H1 (cell line): ENCODE measurements around the gene BARX1. TPM values are rescaled to one million over a fixed set of nuclear protein-coding genes. Genes with fewer than 3 reads are reported as not detected.

Source experiments
- CTCF ChIA-PET: fragments of 300-600 bp; sonication (Branson Sonifier 250); formaldehyde crosslinking; loops from one replicate; lab custom pipeline; 2021; ENCODE audit not compliant: partially characterized antibody; lab: Charles Lee
- POLR2A ChIA-PET: fragments of 300-600 bp; sonication (Branson Sonifier 250); formaldehyde crosslinking; loops from one replicate; lab custom pipeline; 2021; ENCODE audit warnings: inconsistent platforms; ENCODE audit not compliant: partially characterized antibody; lab: Charles Lee
- DNase-seq, 2 experiments: peaks; one replicate each; pipeline versions ENCODE4 v3.0.0 to v3.0.0-alpha.2; 2010 to 2022; ENCODE audit warnings: low spot score in 2 of 2, low read depth in 1 of 2, mixed read lengths in 1 of 2
- FAIRE-seq: peaks from 2 replicates; lab custom pipeline; 2011; peaks lifted over from hg19 to GRCh38; lab: Jason Lieb, UNC
- H2AFZ ChIP-seq: 2 replicates; pipeline ENCODE4 v1.8.1; 2012; ENCODE audit warnings: low read length, inconsistent platforms
- H2AK5ac ChIP-seq: 2 replicates; pipeline ENCODE4 v1.6.1; 2013; ENCODE audit warnings: low read depth, low read length
- H2BK120ac ChIP-seq: replicated peaks from 2 replicates; pipeline ENCODE3; 2013; ENCODE audit warnings: low read depth, low read length, inconsistent platforms
- H2BK12ac ChIP-seq: 2 replicates; pipeline ENCODE4 v1.6.1; 2013; ENCODE audit warnings: low read depth, low read length
- H2BK15ac ChIP-seq: 2 replicates; pipeline ENCODE4 v1.6.1; 2013; ENCODE audit warnings: low read length
- H2BK20ac ChIP-seq: 2 replicates; pipeline ENCODE4 v1.6.1; 2013; ENCODE audit warnings: low read length
- H2BK5ac ChIP-seq: 2 replicates; pipeline ENCODE4 v1.6.1; 2013; ENCODE audit warnings: low read depth, low read length
- H3K14ac ChIP-seq: 2 replicates; pipeline ENCODE4 v1.6.1; 2013; ENCODE audit warnings: inconsistent platforms; ENCODE audit not compliant: insufficient read length
- H3K18ac ChIP-seq: 2 replicates; pipeline ENCODE4 v1.6.1; 2013; ENCODE audit warnings: low read length; ENCODE audit errors: extremely low read depth
- H3K23ac ChIP-seq: 2 replicates; pipeline ENCODE4 v1.6.1; 2013; ENCODE audit warnings: inconsistent platforms; ENCODE audit not compliant: insufficient read length
- H3K23me2 ChIP-seq: 2 replicates; pipeline ENCODE4 v1.6.1; 2013; ENCODE audit warnings: low read depth, low read length
- H3K27ac ChIP-seq: 2 replicates; pipeline ENCODE4 v1.6.1; 2011; ENCODE audit warnings: low read depth, low read length, inconsistent platforms
- H3K27me3 ChIP-seq, 4 experiments: replicated peaks in 1 of 4; 1 replicate in 1 of 4; 2 replicates in 3 of 4; pipeline versions ENCODE4 v1.6.1 to v1.8.1; 2011 to 2013; ENCODE audit warnings: low read length in 3 of 4, mild to moderate bottlenecking in 3 of 4, inconsistent platforms in 2 of 4, mixed read lengths in 2 of 4, moderate library complexity in 1 of 4; ENCODE audit not compliant: control insufficient read depth in 3 of 4, insufficient read depth in 3 of 4; ENCODE audit errors: extremely low read depth in 1 of 4
- H3K36me3 ChIP-seq, 4 experiments: 2 replicates each; pipeline versions ENCODE4 v1.6.1 to v1.8.1; 2011 to 2013; ENCODE audit warnings: mild to moderate bottlenecking in 4 of 4, low read length in 3 of 4, moderate library complexity in 2 of 4, control low read depth in 1 of 4, inconsistent platforms in 1 of 4; ENCODE audit not compliant: insufficient read depth in 4 of 4, control insufficient read depth in 2 of 4
- H3K4ac ChIP-seq: replicated peaks from 2 replicates; pipeline ENCODE3; 2013; ENCODE audit warnings: low read length, low read depth, mixed read lengths, inconsistent platforms; ENCODE audit not compliant: insufficient read length
- H3K4me1 ChIP-seq, 4 experiments: replicated peaks in 1 of 4; 1 replicate in 1 of 4; 2 replicates in 3 of 4; pipeline versions ENCODE4 v1.6.1 to v1.8.1; 2011 to 2013; ENCODE audit warnings: low read length in 3 of 4, inconsistent platforms in 2 of 4, mixed read lengths in 1 of 4; ENCODE audit not compliant: insufficient read depth in 4 of 4, control insufficient read depth in 3 of 4
- H3K4me2 ChIP-seq, 2 experiments: 2 replicates each; pipeline versions ENCODE4 v1.6.1 to v1.8.1; 2011 to 2013; ENCODE audit warnings: low read depth in 2 of 2, low read length in 2 of 2, control low read depth in 1 of 2, inconsistent platforms in 1 of 2, mild to moderate bottlenecking in 1 of 2; ENCODE audit not compliant: insufficient read depth in 1 of 2
- H3K4me3 ChIP-seq, 4 experiments: fragments of 200-600, 300-600 bp in 1 of 4; sonication (generic), shearing (Covaris generic), sonication (Bioruptor Twin) in 1 of 4; 2 replicates each; pipeline versions ENCODE4 v1.5.1 to v1.8.1; 2011 to 2016; ENCODE audit warnings: low read length in 4 of 4, low read depth in 3 of 4, control low read depth in 2 of 4, inconsistent platforms in 2 of 4, mild to moderate bottlenecking in 2 of 4, mixed read lengths in 1 of 4, moderate library complexity in 1 of 4; ENCODE audit not compliant: insufficient read depth in 2 of 4; ENCODE audit errors: extremely low read depth in 1 of 4
- H3K56ac ChIP-seq: replicated peaks from 2 replicates; pipeline ENCODE3; 2013; ENCODE audit warnings: low read depth, mild to moderate bottlenecking, mixed read lengths, low read length, inconsistent platforms; ENCODE audit not compliant: insufficient read length
- H3K79me1 ChIP-seq: 2 replicates; pipeline ENCODE4 v1.6.1; 2013; ENCODE audit warnings: low read depth, low read length, control low read depth
- H3K79me2 ChIP-seq, 2 experiments: 2 replicates each; pipeline versions ENCODE4 v1.6.1 to v1.8.1; 2012 to 2013; ENCODE audit warnings: low read length in 2 of 2, mild to moderate bottlenecking in 2 of 2, inconsistent platforms in 1 of 2; ENCODE audit not compliant: insufficient read depth in 2 of 2, control insufficient read depth in 1 of 2
- H3K9ac ChIP-seq, 4 experiments: replicated peaks in 1 of 4; 1 replicate in 1 of 4; 2 replicates in 3 of 4; pipeline versions ENCODE4 v1.6.1 to v1.8.1; 2011 to 2013; ENCODE audit warnings: low read depth in 3 of 4, low read length in 3 of 4, control low read depth in 2 of 4, mild to moderate bottlenecking in 2 of 4, moderate library complexity in 2 of 4, inconsistent platforms in 1 of 4; ENCODE audit errors: extremely low read depth in 1 of 4
- H3K9me3 ChIP-seq, 2 experiments: 2 replicates each; pipeline versions ENCODE4 v1.6.1 to v1.8.1; 2012 to 2013; ENCODE audit warnings: mild to moderate bottlenecking in 2 of 2, moderate library complexity in 2 of 2, control low read depth in 1 of 2, inconsistent platforms in 1 of 2, low read depth in 1 of 2, low read length in 1 of 2, mixed read lengths in 1 of 2; ENCODE audit not compliant: insufficient read depth in 2 of 2
- H4K20me1 ChIP-seq, 2 experiments: replicated peaks in 1 of 2; 2 replicates each; pipeline versions ENCODE3 to v1.8.1; 2011 to 2013; ENCODE audit warnings: inconsistent platforms in 2 of 2, low read length in 2 of 2, mild to moderate bottlenecking in 1 of 2; ENCODE audit not compliant: insufficient read depth in 2 of 2, control insufficient read depth in 1 of 2
- H4K5ac ChIP-seq: 2 replicates; pipeline ENCODE4 v1.6.1; 2013; ENCODE audit warnings: low read length, low read depth, mixed read lengths, inconsistent platforms; ENCODE audit not compliant: insufficient read length
- H4K8ac ChIP-seq: 2 replicates; pipeline ENCODE4 v1.8.0; 2013; ENCODE audit warnings: mild to moderate bottlenecking, moderate library complexity, low read length, inconsistent platforms; ENCODE audit not compliant: insufficient read depth; ENCODE audit errors: extremely low read depth
- H4K91ac ChIP-seq: replicated peaks from 2 replicates; pipeline ENCODE3; 2013; ENCODE audit warnings: low read length, mixed read lengths, inconsistent platforms; ENCODE audit not compliant: insufficient read length
- BRCA1 ChIP-seq: IDR thresholded peaks from 2 replicates; pipeline ENCODE4 v1.6.1; 2012; ENCODE audit warnings: low read depth, low read length, improper control_type of control experiment
- CEBPB ChIP-seq: IDR thresholded peaks from 2 replicates; pipeline ENCODE4 v1.6.1; 2012; ENCODE audit warnings: low read depth, low read length
- EZH2 ChIP-seq: fragments of 200-600 bp; sonication (generic); IDR thresholded peaks from 2 replicates; pipeline ENCODE4 v1.7.1; 2012; ENCODE audit warnings: low read depth, mild to moderate bottlenecking, moderate library complexity, low read length, inconsistent platforms; ENCODE audit not compliant: severe bottlenecking
- GTF2F1 ChIP-seq: IDR thresholded peaks from 2 replicates; pipeline ENCODE4 v1.6.1; 2012; ENCODE audit warnings: low read depth, low read length, improper control_type of control experiment, borderline replicate concordance
- JUN ChIP-seq: IDR thresholded peaks from 2 replicates; pipeline ENCODE4 v1.6.1; 2011; ENCODE audit warnings: low read depth, mild to moderate bottlenecking, improper control_type of control experiment, low read length
- KDM5A ChIP-seq: fragments of 200-600 bp; IDR thresholded peaks from 2 replicates; pipeline ENCODE4 v1.7.1; 2012; ENCODE audit warnings: mild to moderate bottlenecking, low read length, inconsistent platforms, mixed read lengths
- POLR2AphosphoS5 ChIP-seq: IDR thresholded peaks from 2 replicates; pipeline ENCODE4 v1.6.1; 2011; ENCODE audit warnings: low read depth, low read length
- RAD21 ChIP-seq, 2 experiments: IDR thresholded peaks in 1 of 2; conservative IDR thresholded peaks in 1 of 2; 2 replicates each; pipeline ENCODE4 v1.6.1; 2011; ENCODE audit warnings: low read depth in 2 of 2, low read length in 2 of 2, improper control_type of control experiment in 1 of 2, inconsistent platforms in 1 of 2, mild to moderate bottlenecking in 1 of 2, moderate library complexity in 1 of 2
- SAP30 ChIP-seq: fragments of 300-600 bp; sonication (generic); IDR thresholded peaks from 2 replicates; pipeline ENCODE4 v1.7.1; 2012; ENCODE audit warnings: low read length, moderate library complexity, mild to moderate bottlenecking, inconsistent platforms; ENCODE audit not compliant: insufficient read depth, insufficient replicate concordance
- SRF ChIP-seq: IDR thresholded peaks from 2 replicates; pipeline ENCODE4 v1.6.1; 2011; ENCODE audit warnings: mild to moderate bottlenecking, low read depth, low read length, moderate library complexity
- TAF1 ChIP-seq: IDR thresholded peaks from 2 replicates; pipeline ENCODE4 v1.6.1; 2011; ENCODE audit warnings: mild to moderate bottlenecking, low read depth, low read length
- TCF12 ChIP-seq: IDR thresholded peaks from 2 replicates; pipeline ENCODE4 v1.6.1; 2011; ENCODE audit warnings: low read depth, mild to moderate bottlenecking, low read length
- WGBS, 2 experiments: shearing (Covaris generic) in 1 of 2; methylation state at CpG; one replicate each; pipeline versions ENCODE4 v1.1.6 to v1.1.7; 2013 to 2015; ENCODE audit warnings: low lambda C conversion rate in 2 of 2, mixed read lengths in 2 of 2, inconsistent platforms in 1 of 2, low coverage in 1 of 2, missing lambda C conversion rate in 1 of 2; ENCODE audit not compliant: insufficient replicate concordance in 2 of 2, insufficient coverage in 1 of 2, insufficient read length in 1 of 2; ENCODE audit errors: extremely low coverage in 1 of 2, missing lambda C conversion rate in 1 of 2; 5-methylcytosine and 5-hydroxymethylcytosine counted together
- polyA plus RNA-seq, 7 experiments: library from polyadenylated mRNA; depleted of rRNA in 3 of 7; stranded (reverse) in 5 of 7; unstranded in 2 of 7; fragments of >200 nt in 5 of 7; fragments of 200-250 nt in 2 of 7; gene quantifications; 1 replicate in 5 of 7; 2 replicates in 1 of 7; 4 replicates in 1 of 7; pipeline versions ENCODE4 v1.2.1 to v1.2.3, GENCODE V29; 2011 to 2013; ENCODE audit warnings: missing spikeins in 2 of 7, mixed read lengths in 2 of 7
- total RNA-seq: library from RNA; stranded (reverse); fragmentation: NEBNext Ultra II Directional; extraction: Animal tissue kit (Norgen Biotek cat#: 25700); gene quantifications from 2 replicates; pipeline ENCODE4 v1.2.1, GENCODE V29; 2021

The BARX1 gene
- total and polyA plus RNA-seq, 2 of the 8 experiments (the other 6 are each of a cell fraction or from before 2014, with no cell fraction given) = 0.79 to 2.6 TPM

DNA sequence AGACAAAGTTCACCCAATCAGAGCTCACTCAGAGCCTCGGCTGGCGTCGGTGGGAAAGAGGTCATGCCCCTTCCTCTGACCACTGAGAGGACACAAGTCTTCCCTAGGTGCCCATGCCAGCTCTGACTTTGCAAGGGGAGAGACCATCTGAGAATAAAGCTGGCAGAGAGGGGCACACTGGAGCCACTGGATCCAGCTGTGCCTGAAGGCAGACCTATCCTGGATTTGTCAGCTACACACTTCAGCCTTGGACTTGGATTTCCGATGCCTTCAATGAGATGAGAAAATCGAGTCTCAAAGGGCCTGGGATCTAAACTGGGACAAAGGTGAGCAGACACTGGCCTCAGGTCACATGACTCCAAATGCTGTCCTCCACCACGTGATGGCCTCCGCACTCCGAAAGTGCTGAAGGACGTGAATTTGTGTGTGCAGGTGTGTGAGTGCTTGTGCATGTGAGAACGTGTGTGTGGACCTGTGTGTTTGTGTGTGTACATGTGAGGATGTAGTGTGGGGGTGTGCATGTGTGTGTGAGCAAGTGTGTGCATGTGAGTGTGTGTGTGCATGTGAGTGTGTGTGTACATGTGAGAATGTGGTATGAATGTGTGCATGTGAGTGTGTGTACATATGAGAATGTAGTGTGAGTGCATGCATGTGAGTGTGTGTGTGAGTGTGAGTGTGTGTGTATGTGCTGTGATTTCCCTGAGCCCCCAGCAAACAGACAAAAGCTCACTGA is 37.9 kb downstream of the BARX1 start:
- no peak overlapping the region for H4K5ac ChIP-seq
- H3K27ac ChIP-seq = no peak overlapping the region
- no peak overlapping the region for H3K4ac ChIP-seq
- no peak overlapping the region for H3K23ac ChIP-seq
- H3K14ac ChIP-seq = no peak overlapping the region
- H3K4me3 ChIP-seq = no peak overlapping the region
- DNase-seq = no peak
- H3K79me1 ChIP-seq = no peaks in the 10 kb centered on the region
- no peak overlapping the region for H2BK20ac ChIP-seq
- FAIRE-seq = no peak
- H3K56ac ChIP-seq = no peak overlapping the region
- peaks cover 0 to 7% (median 5%) of the 10 kb centered on the region in 4 experiments; a peak in 5 of 7 replicates for H3K4me1 ChIP-seq
- no peak overlapping the region for H2BK120ac ChIP-seq
- H3K9ac ChIP-seq = no peak overlapping the region
- H2AK5ac ChIP-seq = peak overlapping the region; percentile 93; the same call in 1 of the 2 replicates
- H3K36me3 ChIP-seq = no peaks in the 10 kb centered on the region
- no peak overlapping the region for H3K18ac ChIP-seq
- H4K20me1 ChIP-seq = peaks cover 0 to 3% of the 10 kb centered on the region in 2 experiments
- CTCF ChIA-PET = interaction anchor here (1.1 to 1.8 kb wide), 5 partner anchors 8 to 85 kb away, joined by 3 to 5 read pairs (median 4); no protein-coding TSS in a partner anchor
- POLR2A ChIA-PET = no interaction called here
- H3K9me3 ChIP-seq = no peaks in the 10 kb centered on the region
- no peaks in the 10 kb centered on the region for H3K79me2 ChIP-seq
- peaks cover 3% of the 10 kb centered on the region; the same call in 1 of the 2 replicates for H3K23me2 ChIP-seq
- 94% methylated on average over 10 of the region's 10 CpGs; no CpG with 5 or more reads in 1 of the 2 experiments for WGBS, 2 experiments
- no peak overlapping the region for H3K4me2 ChIP-seq
- H2BK15ac ChIP-seq = 0 out of 2 replicates have a peak overlapping the region, but pooled peaks have one; percentile 89
- H4K8ac ChIP-seq = no peak overlapping the region
- H2AFZ ChIP-seq = no peak overlapping the region
- no peaks in the 10 kb centered on the region; a peak in 1 of 7 replicates for H3K27me3 ChIP-seq
- H2BK5ac ChIP-seq = no peak overlapping the region
- peak overlapping the region; percentile 35; the same call in 1 of the 2 replicates for H2BK12ac ChIP-seq
- peak overlapping the region; percentile 41 for H4K91ac ChIP-seq
- TF ChIP-seq SAP30 = no peak
- TF ChIP-seq POLR2AphosphoS5 = no peak
- no peak for TF ChIP-seq BRCA1
- TF ChIP-seq SRF = no peak
- TF ChIP-seq TAF1 = no peak
- TF ChIP-seq KDM5A = no peak
- TF ChIP-seq JUN = no peak
- TF ChIP-seq GTF2F1 = no peak
- TF ChIP-seq CEBPB = no peak
- no peak for TF ChIP-seq RAD21 (IDR thresholded peaks at IDR 0.05 in 1 of 2, conservative IDR thresholded peaks at IDR 0.05 in 1 of 2; ENCODE audit: low read depth in 2 of 2, low read length in 2 of 2)
- TF ChIP-seq TCF12 = no peak
- TF ChIP-seq EZH2 = no peak
